ENCODE measurements around the gene VCL. TPM values are rescaled to one million over a fixed set of nuclear protein-coding genes. Genes with fewer than 3 reads are reported as not detected.
A peak's percentile ranks its signal among the peaks of the same experiment; 100 is the strongest.
"Not testable (repeated sequence)": the region's sequence is repeated elsewhere in the genome, so short reads cannot be mapped to it uniquely, and the experiment has no call there.

Gene VCL
- 499 TPM for polyA plus RNA-seq (2013, experiment 1 of 2; ENCODE audit: insufficient read length)
- 621 TPM for polyA plus RNA-seq (2013, experiment 2 of 2; ENCODE audit: insufficient read length)

DNA sequence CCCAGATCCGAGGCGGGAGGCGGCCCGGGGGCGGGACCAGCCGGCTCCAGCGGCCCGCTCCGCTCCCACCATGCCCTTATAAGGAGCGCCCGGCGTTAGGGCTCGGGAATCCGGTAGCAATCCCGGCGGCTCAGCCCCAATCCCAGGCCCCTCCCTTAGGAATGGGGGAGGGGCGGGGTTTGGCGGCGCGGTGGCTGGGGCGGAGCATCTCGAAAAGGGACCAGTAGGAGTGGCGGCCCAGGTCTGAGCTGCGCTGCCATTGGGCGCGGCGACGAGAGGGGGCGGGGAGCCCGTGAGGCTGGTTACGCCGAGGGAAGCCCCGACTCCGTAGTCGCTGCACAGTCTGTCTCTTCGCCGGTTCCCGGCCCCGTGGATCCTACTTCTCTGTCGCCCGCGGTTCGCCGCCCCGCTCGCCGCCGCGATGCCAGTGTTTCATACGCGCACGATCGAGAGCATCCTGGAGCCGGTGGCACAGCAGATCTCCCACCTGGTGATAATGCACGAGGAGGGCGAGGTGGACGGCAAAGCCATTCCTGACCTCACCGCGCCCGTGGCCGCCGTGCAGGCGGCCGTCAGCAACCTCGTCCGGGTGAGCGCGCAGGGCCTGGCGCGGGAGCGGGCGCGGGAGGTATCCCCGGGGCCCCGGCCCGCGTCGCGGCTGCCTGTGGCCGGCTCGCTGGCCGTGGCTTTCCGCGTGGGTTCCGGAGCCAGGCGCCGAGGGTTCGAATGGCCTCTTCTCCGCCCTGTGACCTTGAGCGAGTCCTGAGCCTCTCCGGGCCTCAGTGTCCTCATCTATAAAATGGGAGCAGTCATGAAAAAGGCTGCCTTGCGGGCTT is at the start of gene VCL:
TSS of gene VCL (plus strand) at position 330 of the 836 bp plus-strand sequence. CDS start at position 422, 92 bp downstream.
- DNase-seq, result peak; percentile 98

DNA sequence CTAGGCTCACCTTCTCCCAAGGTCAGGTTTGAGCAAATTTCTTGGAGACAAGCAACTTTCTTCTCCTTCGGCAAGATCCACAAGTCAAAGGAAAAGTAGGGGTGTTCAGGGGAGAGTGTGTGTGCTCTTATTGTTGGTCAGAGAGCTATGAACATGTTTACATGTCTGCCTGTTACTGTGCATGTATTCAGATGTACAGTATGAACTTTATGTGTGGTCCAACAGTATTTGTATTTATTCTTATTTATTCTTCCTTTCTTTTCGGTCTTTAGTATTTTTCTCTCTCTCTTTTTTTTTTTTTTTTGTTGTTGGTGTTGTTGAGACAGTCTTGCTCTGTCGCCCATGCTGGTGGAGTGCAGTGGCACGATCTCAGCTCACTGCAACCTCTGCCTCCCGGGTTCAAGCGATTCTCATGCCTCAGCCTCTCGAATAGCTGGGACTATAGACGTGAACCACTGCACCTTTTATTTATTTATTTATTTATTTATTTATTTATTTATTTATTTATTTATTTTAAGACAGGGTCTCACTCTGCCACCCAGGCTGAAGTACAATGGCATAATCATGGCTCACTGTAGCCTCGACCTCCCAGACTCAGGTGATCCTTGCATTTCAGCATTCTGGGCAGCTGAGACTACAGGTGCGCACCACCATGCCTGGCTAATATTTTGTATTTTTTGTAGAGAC is 48.8 kb upstream of the VCL start:
- DNase-seq, result no peak

DNA sequence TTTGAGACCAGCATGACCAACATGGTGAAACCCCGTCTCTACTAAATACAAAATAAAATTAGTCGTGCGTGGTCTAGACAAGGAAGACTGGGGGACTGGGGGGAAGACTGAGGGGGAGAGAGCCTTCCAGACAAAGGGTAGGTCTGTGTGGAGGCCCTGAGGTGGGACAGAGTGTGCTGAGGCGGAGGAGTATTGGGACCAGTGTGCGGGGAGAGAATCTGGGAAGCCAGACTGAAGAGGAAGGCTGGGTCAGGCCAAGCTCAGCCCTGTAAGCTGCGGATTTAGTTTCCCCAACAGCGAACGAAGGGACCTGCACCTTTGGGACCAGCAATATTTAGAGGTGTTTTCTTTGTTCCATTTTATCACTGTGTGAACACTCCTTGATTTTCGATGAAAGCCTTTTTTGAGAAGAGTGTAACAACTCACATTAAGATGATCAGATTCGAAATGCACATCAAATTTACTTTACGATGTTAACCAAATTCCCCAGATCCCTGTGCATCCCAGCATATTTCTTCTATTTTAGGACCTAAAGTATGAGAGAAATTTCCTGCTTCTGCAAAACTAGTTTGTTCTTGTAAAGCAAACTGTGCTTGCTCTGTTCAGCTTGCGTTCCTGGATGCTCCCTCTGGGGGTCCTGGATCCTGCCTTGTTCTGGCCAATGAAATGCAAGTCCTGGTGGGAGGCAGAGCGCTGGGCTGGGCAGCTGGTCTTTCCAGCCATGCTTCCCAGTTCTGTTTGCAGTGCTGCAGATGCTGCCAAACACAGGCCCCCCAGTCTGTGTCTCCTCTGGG is 47.6 kb upstream of the VCL start:
- peak; percentile 80 for DNase-seq

DNA sequence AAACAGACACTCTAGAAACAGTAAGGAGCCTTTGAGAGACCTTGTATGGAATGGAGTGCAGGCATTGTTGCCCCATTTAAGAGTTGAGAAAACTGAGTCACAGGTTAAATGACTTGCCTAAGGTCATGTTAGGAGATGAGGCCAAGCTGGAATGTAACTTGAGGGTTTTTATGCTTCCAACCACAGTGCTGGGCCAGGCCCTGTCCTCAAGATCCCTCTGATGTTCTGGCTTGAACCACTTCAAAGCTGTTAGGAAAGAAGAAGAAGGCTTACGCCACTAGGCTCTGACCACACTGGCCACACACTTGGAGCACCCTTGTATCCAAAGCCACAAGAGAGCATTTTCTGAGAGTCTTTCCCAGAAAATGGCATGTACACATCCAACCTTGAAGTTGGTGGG is 44.3 kb upstream of the VCL start:
- DNase-seq, result no peak

DNA sequence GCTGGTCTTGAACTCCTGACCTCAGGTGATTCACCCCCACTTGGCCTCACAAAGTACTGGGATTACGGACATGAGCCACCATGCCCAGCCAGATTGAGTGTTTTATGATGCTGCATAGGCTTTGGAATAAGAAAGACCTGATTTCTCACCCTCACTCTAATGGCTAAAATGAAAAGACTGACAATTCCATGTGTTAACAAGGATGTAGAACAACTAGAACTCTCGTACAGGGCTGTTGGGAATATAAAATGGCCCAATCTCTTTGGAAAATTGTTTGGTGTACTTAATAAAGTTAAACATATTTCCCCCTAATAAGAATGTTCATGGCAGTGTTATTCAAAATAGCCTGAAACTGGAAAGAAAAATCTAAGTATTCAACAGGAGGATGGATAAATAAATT is 43.2 kb upstream of the VCL start:
- DNase-seq, result no peak

DNA sequence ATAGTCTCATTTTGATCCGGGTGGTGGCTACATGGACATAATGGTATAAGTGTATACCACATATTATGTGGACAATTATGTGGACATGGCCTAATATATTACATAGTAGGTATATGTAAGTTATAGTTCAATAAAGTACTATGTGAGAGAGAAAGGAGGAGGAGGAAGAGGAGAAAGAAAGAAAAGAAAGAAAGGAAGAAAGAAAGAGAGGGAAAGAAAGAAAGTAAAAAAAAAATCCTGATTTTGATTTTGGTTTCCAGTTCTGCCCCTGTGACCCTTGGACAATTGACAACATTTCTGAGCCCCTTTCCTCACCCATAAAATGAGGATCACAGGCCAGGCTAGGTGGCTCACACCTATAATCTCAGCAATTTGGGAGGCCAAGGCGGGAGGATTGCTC is 42.2 kb upstream of the VCL start:
- DNase-seq, result no peak

DNA sequence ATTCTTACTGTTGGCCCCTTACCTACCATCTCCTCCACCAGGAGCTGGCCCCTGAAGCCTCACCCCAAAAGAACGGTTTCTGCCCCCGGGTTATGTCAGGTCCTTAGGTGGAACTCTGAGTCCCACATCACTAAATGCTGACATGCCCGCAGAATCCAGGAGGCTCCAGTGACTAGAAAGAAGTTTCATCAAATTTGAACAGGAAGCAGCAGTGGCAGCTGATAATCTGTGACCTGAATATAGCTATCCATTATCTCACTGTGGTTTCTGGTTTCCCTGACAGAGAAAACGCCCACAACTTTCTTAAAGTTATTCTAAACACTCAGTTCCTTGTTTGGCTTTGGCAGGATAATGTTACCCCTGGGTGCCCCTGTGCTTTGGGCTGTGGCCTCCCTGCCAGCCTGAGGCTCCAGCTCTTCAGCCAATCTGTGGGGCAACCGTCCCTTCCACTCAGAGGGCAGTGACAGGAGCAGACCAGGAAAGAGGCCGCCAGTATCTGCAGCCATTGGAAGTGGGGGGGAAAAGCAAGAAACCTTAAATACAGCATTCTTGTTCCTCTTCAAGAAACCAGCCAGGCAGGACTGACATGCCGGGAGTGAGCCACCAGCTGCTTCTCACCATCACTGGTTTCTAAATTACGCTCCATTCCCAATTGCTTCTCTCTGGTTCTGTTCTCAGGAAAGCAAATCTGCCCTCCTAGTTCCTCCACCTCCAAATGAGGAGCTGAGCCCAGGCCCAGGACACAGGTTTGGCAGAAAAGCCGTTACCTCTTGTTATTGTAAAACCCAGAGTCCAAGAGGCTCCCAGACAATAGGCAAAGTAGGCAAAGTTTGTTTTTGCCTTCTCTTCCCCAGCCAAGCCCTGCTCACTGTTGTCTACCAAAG is 41.2 kb upstream of the VCL start:
- DNase-seq, result peak; percentile 58

DNA sequence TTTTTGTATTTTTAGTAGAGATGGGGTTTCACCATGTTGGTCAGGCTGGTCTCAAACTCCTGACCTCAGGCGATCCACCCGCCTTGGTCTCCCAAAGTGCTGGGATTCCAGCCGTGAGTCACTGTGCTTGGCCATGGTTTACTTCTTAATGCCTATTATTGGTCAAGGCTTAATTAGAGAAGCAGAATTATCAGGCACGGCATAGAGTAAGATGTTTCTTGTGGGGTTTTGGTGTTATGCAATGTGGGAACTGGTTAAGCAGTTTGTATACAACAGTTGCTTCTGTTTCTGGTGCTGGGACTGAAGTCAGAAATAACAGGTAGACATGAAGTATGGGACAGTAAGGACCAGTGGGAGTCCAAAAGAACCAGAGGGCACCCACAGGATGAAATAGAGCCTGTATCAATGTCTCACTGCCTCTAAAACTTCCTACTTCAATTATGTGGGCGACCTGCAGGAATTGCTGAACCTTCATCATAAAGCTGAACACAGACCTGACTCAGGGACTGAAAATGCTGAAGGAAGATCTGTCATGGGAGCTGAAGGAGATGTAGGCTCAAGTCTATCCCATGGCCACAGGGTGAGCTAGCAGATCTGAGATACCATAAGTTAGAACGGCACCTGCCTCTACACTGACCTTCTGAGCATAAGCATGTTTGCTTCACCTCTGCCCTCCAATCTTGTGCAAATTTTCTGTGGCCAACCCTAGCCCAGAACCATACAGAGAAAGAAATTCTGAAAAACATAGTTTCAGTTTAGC is 38.3 kb upstream of the VCL start:
- peak; percentile 32 for DNase-seq

DNA sequence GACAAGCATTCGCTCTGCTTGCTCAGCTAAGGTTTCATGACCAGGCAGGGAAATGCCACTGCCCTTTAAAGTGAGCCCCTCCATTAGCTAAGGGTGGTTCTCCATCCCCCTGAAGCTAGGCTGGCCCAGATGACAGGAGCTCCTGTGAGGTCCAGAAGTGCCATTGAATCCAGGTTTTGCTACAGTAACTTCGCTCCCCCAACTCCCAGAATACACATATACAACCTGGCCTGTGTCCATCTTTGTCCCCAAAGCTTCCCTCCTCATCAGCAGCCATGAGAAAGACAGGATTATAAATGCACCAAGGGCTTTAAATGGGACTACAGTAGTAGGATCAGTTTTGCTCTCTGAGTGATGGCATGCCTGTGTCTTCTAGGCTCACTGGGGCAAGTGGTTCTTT is 35.5 kb upstream of the VCL start:
- DNase-seq, result no peak

DNA sequence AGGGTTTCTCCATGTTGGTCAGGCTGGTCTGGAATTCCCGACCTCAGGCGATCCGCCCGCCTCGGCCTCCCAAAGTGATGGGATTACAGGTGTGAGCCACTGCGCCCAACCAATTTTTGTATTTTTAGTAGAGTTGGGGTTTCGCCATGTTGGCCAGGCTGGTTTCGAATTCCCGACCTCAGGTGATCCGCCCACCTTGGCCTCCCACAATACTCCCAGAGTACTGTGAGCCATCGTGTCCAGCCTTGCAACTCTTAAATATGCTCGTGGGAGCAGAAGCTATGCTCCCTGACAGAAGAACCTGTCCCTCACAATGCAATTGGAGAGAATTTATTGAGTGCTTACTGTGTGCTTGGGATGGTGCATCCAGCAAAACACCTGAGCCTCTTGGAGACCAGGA is 34.4 kb upstream of the VCL start:
- not testable (repeated sequence) for DNase-seq

DNA sequence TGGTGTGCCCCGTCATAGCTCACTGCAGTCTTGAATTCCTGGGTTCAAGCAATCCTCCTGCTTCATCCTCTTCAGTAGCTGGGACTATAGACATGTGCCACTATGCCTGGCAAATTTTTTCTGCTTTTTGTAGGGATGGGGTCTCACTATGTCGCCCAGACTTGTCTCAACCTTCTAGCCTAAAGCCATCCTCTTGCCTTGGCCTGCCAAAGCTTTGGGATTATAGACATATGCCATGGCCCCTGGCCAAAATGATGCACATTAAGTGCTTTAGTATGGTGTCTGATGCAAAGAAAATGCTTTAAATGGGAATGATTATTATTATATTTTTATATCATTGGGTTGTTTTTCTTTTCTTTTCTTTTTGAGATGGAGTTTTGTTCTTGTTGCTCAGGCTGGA is 33.2 kb upstream of the VCL start:
- DNase-seq, result no peak

DNA sequence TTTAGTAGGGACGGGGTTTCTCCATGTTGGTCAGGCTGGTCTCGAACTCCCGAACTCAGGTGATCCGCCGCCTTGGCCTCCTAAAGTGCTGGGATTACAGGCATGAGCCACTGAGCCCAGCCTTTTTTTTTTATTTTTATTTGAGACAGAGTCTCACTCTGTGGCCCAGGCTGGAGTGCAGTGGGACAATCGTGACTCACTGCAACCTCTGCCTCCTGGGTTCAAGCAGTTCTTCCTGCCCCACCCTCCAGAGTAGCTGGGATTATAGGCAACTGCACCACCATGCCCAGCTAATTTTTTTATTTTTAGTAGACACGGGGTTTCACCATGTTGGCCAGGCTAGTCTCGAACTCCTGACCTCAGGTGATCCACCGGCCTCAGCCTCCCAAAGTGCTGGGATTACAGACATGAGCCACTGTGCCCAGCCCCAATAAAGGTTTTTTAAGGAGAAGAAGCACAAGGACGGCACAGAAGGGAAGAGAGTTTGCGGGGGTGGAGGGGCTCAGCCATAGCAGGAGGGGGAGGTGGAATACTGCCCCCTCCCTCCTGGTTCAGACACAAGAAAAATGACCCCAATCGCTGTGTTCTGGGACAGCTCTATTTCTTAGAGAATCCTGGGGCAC is 32.5 kb upstream of the VCL start:
- peak; percentile 72 for DNase-seq

DNA sequence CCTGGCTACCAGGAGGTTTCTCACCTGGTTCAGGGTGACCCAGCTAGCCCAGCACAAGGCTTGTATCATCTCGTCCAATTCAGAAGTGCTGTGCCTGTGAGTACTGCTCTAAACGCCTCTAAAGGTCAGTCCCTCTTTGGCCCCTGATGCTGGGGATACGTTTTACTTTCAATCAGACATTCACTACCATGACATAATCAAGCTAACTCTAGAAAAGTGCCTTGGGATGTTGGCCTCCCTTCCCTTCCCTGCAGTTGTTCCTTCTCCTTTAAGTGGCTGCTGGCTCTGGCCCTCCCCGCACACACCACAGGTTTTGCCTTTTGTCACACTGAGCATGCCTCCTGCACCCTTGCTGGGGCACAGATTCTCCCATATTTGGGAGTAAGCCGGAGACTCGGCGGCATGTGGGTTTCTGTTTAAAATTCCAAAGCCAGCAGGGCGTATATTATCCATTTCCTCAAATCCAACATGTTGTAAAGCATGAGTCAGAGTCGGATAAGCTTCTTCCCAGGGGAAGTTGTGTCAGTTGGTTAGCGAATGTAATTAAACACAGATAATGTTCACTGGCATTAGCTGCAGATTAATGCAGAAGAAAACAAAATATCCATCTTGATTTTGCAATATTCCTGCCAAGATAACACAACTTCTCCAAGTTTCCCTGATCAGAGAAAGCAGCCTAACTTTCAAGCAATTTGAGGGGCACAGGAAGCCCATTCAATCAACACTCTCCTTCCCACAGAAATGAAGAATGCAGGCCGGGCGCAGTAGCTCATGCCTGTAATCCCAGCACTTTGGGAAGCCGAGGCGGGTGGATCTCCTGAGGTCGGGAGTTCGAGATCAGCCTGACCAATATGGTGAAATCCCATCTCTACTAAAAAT is 31.8 kb upstream of the VCL start:
- DNase-seq, result peak; percentile 100

DNA sequence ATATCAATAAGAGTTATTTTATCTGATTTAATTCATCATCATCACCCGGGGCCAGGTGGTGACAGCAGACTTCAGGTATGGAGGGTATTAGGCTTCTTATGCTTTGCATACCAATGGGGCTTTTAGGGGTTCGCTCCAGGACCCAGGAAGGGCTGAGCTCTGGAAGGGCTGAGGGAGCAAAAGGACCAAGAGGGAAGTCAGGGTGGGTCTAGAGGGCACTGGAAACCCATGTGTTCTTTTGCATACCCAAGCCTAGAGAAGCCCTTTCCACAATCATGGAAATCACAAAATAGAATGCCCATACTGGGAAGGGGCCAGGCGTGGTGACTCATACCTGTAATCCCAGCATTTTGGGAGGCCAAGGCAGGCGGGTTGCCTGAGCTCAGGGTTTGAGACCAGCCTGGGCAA is 30.9 kb upstream of the VCL start:
- no peak for DNase-seq

DNA sequence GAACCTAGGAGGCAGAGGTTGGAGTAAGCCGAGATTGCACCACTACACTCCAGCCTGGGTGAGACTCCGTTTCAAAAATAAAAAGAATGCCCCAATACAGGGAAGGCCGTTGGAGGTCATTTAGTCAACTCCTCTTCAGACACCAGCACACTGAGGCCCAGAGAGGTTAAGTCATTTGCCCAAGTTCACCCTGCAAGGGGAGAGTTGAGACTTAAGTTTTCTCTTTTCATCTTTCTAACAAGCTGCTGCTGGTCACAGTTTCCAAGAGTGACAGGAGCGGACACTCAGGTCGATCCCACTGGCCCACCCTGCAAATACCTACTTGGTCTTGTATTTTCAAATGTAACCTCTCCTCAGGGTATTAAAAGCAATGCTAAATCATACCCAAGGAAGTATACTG is 30.4 kb upstream of the VCL start:
- no peak for DNase-seq

DNA sequence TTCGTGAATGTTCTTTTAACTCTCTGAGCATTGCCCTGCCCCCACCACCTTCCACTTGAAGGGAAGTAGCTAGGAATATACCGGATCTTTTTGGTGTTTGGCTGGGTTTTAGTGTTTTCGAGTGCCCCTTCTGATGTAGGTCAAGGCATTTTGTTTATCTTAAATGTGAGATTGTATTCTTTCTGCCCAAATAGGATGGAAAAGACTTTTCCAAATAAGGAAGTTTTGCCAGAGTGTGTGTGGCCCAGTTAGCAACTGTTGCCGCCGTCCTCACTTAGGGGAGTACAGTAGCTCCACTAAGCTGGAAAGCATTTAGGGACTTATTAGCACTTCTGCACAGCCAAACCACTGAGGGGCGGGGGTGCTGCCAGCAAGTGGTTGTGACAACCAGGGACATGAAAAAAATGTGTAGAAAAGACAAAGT is 29.8 kb upstream of the VCL start:
- DNase-seq, result peak; percentile 78

DNA sequence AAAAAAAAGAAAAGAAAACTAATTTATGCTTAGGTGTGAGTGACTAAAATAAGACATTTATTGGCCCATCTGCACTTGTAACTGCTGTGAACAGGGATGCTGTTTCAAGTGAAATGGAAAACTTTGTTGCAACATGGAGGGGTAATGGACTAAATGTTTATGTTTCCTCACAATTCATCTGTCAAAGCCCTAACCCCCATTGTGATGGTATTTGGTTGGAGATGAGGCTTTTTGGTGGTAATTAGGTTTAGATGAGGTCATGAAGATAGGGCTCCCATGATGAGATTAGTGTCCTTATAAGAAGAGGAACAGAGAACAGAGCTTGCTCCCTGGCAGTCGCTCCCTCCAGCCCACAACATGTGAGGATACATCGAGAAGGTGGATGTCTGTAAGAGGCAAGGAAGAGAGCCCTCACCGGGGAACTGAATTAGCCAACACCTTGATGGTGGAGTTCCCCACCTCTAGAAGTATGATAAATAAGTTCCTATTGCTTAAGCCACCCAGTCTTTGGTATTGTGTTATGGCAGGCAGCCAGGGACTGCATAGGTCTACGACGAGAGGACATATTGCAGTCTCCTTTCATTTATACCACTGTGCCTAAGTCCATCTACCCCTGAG is 28.6 kb upstream of the VCL start:
- DNase-seq, result no peak

DNA sequence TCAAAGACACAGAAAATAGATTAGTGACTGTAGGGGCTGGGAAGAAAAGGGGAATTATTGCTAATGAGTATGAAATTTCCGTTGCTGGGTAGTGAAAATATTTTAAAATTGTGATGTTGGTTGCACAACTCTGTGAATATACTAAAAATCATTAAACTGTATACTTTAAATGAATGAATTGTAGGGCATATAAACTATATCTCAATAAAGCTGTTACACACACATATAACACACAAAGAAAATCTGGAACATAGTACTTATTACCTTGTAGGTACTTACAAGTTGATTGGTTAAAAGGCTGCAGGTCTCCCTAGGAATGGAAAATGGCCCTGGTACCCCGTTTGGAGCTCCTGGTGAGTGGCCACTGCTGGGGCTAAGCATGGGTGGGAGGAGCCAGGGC is 27.1 kb upstream of the VCL start:
- DNase-seq, result no peak

DNA sequence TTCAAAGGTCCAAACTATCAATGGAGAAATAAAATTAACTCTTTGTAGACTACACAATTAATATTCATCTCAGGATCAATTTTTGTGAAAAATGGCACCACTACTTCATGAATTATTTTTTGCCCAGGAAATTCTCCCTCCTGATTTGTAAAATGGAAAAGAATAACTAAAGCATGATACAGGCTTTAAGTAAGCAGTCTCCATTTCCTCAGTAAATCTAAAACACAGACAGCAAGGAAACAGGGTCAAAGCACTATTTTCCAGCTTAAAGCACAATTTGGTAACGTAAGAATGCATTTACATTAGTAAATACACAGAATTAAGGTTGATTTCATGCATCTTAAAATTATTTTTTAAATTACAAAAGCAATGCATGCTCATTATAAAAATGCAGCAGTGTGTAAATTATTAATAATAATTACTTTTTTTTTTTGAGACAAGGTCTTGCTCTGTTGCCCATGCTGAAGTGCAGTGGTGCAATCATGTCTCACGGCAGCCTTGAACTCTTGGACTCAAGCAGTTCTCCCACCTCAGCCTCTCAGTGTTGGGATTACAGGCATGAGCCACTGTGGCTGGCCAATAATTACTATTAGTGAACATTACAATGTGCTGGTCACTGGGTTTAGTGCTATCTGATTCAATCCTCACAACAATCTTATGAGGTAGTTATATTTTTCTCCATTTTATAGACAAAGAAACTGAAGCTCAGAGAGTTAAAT is 26.1 kb upstream of the VCL start:
- DNase-seq, result no peak

Data from fibroblast of skin of back (primary cell).